Measurements from ENCODE around the gene SLC35F1.

The SLC35F1 gene

DNA sequence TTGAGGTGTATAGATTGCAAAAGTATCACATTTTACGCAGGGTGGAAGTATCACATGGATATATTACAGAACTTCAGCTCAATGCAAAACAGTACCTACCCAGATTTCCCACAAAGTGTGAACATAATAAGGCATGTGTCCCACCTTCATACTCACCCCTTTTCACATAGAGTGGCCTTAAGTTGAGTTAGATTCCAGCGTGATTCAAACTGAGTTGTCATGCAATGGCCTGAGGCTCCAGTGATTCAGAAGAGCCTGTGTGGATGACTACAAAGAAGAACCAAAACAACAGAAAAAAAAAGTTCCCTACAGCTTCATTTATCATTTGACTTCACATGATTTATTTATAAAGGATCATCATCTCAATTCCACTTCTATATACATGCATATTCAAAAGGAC is 309.7 kb downstream of the SLC35F1 start:
- TF ChIP-seq EP300 (IDR thresholded peaks at IDR 0.05; ENCODE audit: borderline replicate concordance) = no peak
- no peak for TF ChIP-seq CREB1 (IDR thresholded peaks at IDR 0.05; ENCODE audit: low read depth)
- no peak for TF ChIP-seq RAD21 (IDR thresholded peaks at IDR 0.05; ENCODE audit: low read depth)
- no peak for TF ChIP-seq CEBPB (IDR thresholded peaks at IDR 0.05)
- no peak for TF ChIP-seq TEAD4 (IDR thresholded peaks at IDR 0.05)
- no peak for TF ChIP-seq TCF12 (IDR thresholded peaks at IDR 0.05; ENCODE audit: low read depth)

- TF ChIP-seq ZBTB7A (IDR thresholded peaks at IDR 0.05; ENCODE audit: low read depth) (no peak), TAF1 (IDR thresholded peaks at IDR 0.05; ENCODE audit: low read depth) (no peak), CEBPB (IDR thresholded peaks at IDR 0.05) (no peak), FOXM1 (IDR thresholded peaks at IDR 0.05; ENCODE audit: borderline replicate concordance, low read depth) (no peak), CREB1 (IDR thresholded peaks at IDR 0.05; ENCODE audit: low read depth) (no peak), NFIC (IDR thresholded peaks at IDR 0.05) (no peak), EGR1 (IDR thresholded peaks at IDR 0.05) (no peak), TCF12 (IDR thresholded peaks at IDR 0.05; ENCODE audit: low read depth) (no peak), RAD21 (IDR thresholded peaks at IDR 0.05; ENCODE audit: low read depth) (no peak), TEAD4 (IDR thresholded peaks at IDR 0.05) (no peak), YY1 (IDR thresholded peaks at IDR 0.05; ENCODE audit: low read depth) (no peak), EP300 (IDR thresholded peaks at IDR 0.05; ENCODE audit: borderline replicate concordance) (no peak)
- TF ChIP-seq, protein P1, sequence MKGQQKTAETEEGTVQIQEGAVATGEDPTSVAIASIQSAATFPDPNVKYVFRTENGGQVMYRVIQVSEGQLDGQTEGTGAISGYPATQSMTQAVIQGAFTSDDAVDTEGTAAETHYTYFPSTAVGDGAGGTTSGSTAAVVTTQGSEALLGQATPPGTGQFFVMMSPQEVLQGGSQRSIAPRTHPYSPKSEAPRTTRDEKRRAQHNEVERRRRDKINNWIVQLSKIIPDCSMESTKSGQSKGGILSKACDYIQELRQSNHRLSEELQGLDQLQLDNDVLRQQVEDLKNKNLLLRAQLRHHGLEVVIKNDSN (IDR thresholded peaks at IDR 0.05) = no peak
Observed at GRCh38 chr6:118218156-118218555, 311.1 kb downstream of the SLC35F1 start.

DNA sequence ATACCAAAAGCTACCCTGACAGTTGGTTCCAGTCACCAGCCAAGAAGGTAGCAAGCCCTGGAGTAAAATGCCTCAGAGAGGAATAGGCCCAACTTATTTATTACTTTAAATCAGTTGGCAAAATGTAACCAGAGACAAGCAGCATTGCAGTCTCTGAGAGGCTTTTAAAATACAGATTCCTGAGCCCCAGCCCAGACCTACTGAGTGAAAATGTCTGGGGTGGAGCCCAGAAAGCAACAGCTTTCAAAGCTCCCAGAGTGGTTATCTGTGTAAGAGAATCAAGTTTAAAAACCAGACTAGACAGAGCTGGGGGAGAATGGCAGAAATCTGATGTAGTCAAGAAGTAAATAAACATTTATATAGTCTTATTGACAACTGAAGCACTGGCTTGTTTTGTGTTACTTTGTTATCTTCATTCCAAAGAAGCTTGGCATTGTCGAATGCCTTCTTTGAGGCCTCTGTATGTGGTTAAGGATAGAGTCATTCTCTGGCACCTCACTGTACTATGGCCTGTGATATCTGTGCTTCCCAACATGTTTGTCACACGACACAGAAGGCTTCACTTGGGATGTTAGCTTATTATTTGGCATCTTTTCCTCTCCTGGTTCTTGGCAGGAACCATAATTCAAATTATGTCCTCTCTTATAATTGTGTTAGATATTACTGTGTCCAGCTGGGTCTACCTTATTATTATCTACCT is 313.5 kb downstream of the SLC35F1 start:
- TF ChIP-seq NFIC (IDR thresholded peaks at IDR 0.05) (no peak), CEBPB (IDR thresholded peaks at IDR 0.05) (no peak)

DNA sequence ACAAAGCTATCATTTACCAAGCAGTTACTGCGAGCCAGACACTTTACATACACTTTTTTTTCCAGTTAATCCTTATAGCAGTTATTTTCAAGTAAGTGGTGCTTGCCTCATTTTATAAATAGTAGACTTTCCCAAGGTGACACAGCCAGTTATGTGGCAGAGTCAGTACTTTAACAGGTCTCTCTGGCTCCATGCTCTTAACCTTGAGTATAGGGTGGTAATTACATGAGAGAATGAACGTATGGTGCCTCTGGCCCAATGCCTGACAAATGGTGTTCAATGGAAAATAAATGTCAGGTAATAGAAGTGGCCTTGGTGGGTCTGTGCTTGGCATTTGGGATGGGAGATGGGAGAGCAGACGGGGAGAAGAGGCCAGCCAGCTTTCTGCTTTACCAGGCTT is 316.3 kb downstream of the SLC35F1 start:
- TF ChIP-seq NFIC (IDR thresholded peaks at IDR 0.05) (no peak), EGR1 (IDR thresholded peaks at IDR 0.05) (no peak), EP300 (IDR thresholded peaks at IDR 0.05; ENCODE audit: borderline replicate concordance) (no peak), ZBTB7A (IDR thresholded peaks at IDR 0.05; ENCODE audit: low read depth) (no peak), RAD21 (IDR thresholded peaks at IDR 0.05; ENCODE audit: low read depth) (no peak)

DNA sequence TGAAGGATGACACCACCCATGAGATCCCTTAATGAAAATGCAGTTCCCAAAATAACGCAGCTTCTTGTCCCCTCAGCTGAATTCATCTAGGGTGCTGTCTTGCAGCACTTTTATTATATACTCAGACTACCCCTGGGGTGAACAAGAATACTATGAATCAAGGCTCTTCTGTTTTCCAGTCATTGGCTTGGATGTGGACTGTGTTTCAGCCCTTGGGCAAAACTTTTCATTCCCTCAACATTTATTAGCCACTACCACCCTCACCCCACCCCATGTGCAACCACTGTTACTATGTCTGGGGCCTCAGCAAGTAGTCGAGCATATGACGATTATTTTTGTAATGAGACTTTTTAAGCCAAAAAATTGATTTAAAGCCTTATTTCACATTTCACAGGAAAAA is 321.8 kb downstream of the SLC35F1 start:
- TF ChIP-seq TAF1 (IDR thresholded peaks at IDR 0.05; ENCODE audit: low read depth) (no peak), NFIC (IDR thresholded peaks at IDR 0.05) (no peak), TCF12 (IDR thresholded peaks at IDR 0.05; ENCODE audit: low read depth) (no peak), FOXM1 (IDR thresholded peaks at IDR 0.05; ENCODE audit: borderline replicate concordance, low read depth) (no peak), EP300 (IDR thresholded peaks at IDR 0.05; ENCODE audit: borderline replicate concordance) (no peak)
- TF ChIP-seq, protein P1 (IDR thresholded peaks at IDR 0.05) = no peak
- TF ChIP-seq, protein P2, sequence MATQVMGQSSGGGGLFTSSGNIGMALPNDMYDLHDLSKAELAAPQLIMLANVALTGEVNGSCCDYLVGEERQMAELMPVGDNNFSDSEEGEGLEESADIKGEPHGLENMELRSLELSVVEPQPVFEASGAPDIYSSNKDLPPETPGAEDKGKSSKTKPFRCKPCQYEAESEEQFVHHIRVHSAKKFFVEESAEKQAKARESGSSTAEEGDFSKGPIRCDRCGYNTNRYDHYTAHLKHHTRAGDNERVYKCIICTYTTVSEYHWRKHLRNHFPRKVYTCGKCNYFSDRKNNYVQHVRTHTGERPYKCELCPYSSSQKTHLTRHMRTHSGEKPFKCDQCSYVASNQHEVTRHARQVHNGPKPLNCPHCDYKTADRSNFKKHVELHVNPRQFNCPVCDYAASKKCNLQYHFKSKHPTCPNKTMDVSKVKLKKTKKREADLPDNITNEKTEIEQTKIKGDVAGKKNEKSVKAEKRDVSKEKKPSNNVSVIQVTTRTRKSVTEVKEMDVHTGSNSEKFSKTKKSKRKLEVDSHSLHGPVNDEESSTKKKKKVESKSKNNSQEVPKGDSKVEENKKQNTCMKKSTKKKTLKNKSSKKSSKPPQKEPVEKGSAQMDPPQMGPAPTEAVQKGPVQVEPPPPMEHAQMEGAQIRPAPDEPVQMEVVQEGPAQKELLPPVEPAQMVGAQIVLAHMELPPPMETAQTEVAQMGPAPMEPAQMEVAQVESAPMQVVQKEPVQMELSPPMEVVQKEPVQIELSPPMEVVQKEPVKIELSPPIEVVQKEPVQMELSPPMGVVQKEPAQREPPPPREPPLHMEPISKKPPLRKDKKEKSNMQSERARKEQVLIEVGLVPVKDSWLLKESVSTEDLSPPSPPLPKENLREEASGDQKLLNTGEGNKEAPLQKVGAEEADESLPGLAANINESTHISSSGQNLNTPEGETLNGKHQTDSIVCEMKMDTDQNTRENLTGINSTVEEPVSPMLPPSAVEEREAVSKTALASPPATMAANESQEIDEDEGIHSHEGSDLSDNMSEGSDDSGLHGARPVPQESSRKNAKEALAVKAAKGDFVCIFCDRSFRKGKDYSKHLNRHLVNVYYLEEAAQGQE (IDR thresholded peaks at IDR 0.05; ENCODE audit: low read depth) = no peak

- TF ChIP-seq, protein P1 (IDR thresholded peaks at IDR 0.05) = no peak
- no peak for TF ChIP-seq FOXM1 (IDR thresholded peaks at IDR 0.05; ENCODE audit: borderline replicate concordance, low read depth)
- no peak for TF ChIP-seq CEBPB (IDR thresholded peaks at IDR 0.05)
- no peak for TF ChIP-seq ZBTB7A (IDR thresholded peaks at IDR 0.05; ENCODE audit: low read depth)
- no peak for TF ChIP-seq TAF1 (IDR thresholded peaks at IDR 0.05; ENCODE audit: low read depth)
- TF ChIP-seq TEAD4 (IDR thresholded peaks at IDR 0.05) = no peak
- TF ChIP-seq, protein P3, sequence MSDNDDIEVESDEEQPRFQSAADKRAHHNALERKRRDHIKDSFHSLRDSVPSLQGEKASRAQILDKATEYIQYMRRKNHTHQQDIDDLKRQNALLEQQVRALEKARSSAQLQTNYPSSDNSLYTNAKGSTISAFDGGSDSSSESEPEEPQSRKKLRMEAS (IDR thresholded peaks at IDR 0.05) = no peak
- TF ChIP-seq NFIC (IDR thresholded peaks at IDR 0.05) = no peak
- no peak for TF ChIP-seq YY1 (IDR thresholded peaks at IDR 0.05; ENCODE audit: low read depth)
- TF ChIP-seq TCF12 (IDR thresholded peaks at IDR 0.05; ENCODE audit: low read depth) = no peak
- TF ChIP-seq, protein P2 (IDR thresholded peaks at IDR 0.05; ENCODE audit: low read depth) = no peak
- TF ChIP-seq RAD21 (IDR thresholded peaks at IDR 0.05; ENCODE audit: low read depth) = no peak
- no peak for TF ChIP-seq CREB1 (IDR thresholded peaks at IDR 0.05; ENCODE audit: low read depth)
Observed at GRCh38 chr6:118240878-118241528, 333.9 kb downstream of the SLC35F1 start.

Data from Ishikawa (cell line).